Thoracic aorta endothelial cell (primary cell): ENCODE results near the gene SPIRE1. TPM values are rescaled to one million over a fixed set of nuclear protein-coding genes. Genes with fewer than 3 reads are reported as not detected.

Experiments
- small RNA-seq: library from RNA; depleted of rRNA; stranded (forward); fragments of <200 nt; gene quantifications from one replicate; pipeline ENCODE3, GENCODE V24; 2012
- total RNA-seq: library from RNA; depleted of rRNA; stranded (reverse); fragments of >200 nt; gene quantifications from 2 replicates; pipeline ENCODE4 v1.2.3, GENCODE V29; 2012

The SPIRE1 gene
- 43.9 and 68.8 TPM in 2 replicates for total RNA-seq

GRCh38 chr18:12657684-12658425, at the start of gene SPIRE1:
Gene SPIRE1 (minus strand): TSS chr18:12658107. CDS start chr18:12657866, 241 bp downstream.

DNA sequence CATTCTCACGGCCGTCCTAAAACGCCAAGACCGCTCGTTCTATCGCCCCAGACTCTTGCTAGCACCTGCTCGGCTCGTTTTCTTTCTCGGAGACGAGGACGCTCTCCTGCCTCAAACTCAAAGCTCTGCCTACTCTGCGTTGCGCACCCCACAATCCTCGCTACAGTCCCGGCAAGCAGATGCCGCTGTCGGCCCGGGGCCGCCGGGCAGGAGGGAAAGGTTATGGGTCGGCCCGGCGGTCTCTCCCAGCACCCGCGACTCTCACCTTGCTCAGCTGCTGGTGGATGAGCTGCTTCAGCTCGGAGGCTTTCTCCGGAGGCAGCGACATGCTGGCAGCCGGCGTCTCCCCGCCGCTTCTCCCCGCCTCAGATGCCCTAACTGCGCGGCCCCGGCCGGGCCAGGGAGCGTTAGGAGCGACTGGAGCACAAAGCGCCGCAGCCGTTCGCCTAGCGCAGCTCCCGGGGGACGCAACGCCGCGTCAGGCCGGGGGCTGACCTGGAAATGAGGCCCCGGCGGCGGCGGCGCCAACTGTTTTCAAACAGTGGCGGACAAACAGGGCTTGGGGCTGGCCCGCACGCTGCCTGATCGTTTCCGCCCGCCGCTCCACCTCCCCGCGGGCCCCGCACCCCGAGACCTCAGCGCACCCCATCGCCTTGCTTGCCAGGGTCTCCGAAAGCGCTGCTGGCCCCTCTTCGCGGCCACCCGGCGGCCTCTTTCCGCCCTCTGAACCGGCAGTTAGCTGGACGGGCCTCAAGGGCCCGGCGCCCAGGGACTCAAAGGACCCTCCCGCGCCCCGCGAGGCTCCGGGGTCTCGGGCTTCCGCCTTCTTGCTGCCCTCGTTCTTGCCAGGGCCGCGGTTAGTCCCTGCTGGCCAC, 44.6 kb upstream of the SPIRE1 start, which contains the start of the genes CEP76 and PSMG2:
TSS of gene CEP76 (minus strand) at position 503 of the 875 bp plus-strand sequence. CDS start at position 328, 175 bp downstream.
TSS of gene PSMG2 (plus strand) at position 822 of the 875 bp plus-strand sequence. CDS start 66 bp downstream, outside the sequence.

Small RNAs within 50 kb of the gene (small RNA-seq; reads per million reads assigned to genes)
- gene RNU7-129P: not detected

Other genes with a start within 250 kb of the SPIRE1 start
- 14.9 and 17.4 TPM in 2 replicates for gene CEP76, start 44.6 kb upstream of the SPIRE1 start, total RNA-seq
- gene PSMG2, start 44.9 kb upstream of the SPIRE1 start, total RNA-seq: 73.7 and 104 TPM in 2 replicates
- 18.2 and 26.1 TPM in 2 replicates for gene PTPN2, start 226.1 kb upstream of the SPIRE1 start, total RNA-seq